IPS-18c (cell line): ENCODE measurements around the gene SH3GL1.
A peak's percentile ranks its signal among the peaks of the same experiment; 100 is the strongest.

ENCODE experiments used
- H3K4me3 ChIP-seq: 2 replicates; pipeline ENCODE4 v1.7.0; 2013; ENCODE audit warnings: low read depth, mild to moderate bottlenecking, low read length, moderate library complexity; ENCODE audit not compliant: insufficient read depth
- H3K9me3 ChIP-seq: one replicate; pipeline ENCODE4 v1.6.1; 2013; ENCODE audit warnings: mild to moderate bottlenecking, low read length, moderate library complexity; ENCODE audit not compliant: control insufficient read depth, insufficient read depth

Gene SH3GL1

GRCh38 chr19:4388337-4389063 is 11.8 kb downstream of the SH3GL1 start:
- no peak overlapping the region for H3K4me3 ChIP-seq
- H3K9me3 ChIP-seq: no peaks in the 10 kb centered on the region

GRCh38 chr19:4386041-4386782 is 14.1 kb downstream of the SH3GL1 start:
- Histone ChIP-seq H3K9me3 (no peaks in the 10 kb centered on the region), H3K4me3 (no peak overlapping the region)

- H3K9me3 ChIP-seq: no peaks in the 10 kb centered on the region
- no peak overlapping the region for H3K4me3 ChIP-seq
Observed at GRCh38 chr19:4385291-4386040, 14.9 kb downstream of the SH3GL1 start.

- no peaks in the 10 kb centered on the region for H3K9me3 ChIP-seq
- H3K4me3 ChIP-seq: no peak overlapping the region
Observed at GRCh38 chr19:4380254-4380727, 20.1 kb downstream of the SH3GL1 start.

- Histone ChIP-seq H3K9me3 (no peaks in the 10 kb centered on the region), H3K4me3 (no peak overlapping the region)
Observed at GRCh38 chr19:4379383-4380253, 20.7 kb downstream of the SH3GL1 start.

- Histone ChIP-seq H3K9me3 (no peaks in the 10 kb centered on the region), H3K4me3 (no peak overlapping the region)
Observed at GRCh38 chr19:4378886-4379285, 21.5 kb downstream of the SH3GL1 start.

GRCh38 chr19:4376991-4377781 is 23.2 kb downstream of the SH3GL1 start:
- Histone ChIP-seq H3K9me3 (no peaks in the 10 kb centered on the region), H3K4me3 (no peak overlapping the region)

- no peak overlapping the region for H3K4me3 ChIP-seq
- H3K9me3 ChIP-seq: no peaks in the 10 kb centered on the region
Observed at GRCh38 chr19:4376671-4376990, 23.7 kb downstream of the SH3GL1 start.

- no peaks in the 10 kb centered on the region for H3K9me3 ChIP-seq
- H3K4me3 ChIP-seq: 0 out of 2 replicates have a peak overlapping the region, but pooled peaks have one; percentile 10
Observed at GRCh38 chr19:4376028-4376670, 24.2 kb downstream of the SH3GL1 start.

GRCh38 chr19:4375164-4376027 is 25.0 kb downstream of the SH3GL1 start:
- H3K9me3 ChIP-seq: no peaks in the 10 kb centered on the region
- H3K4me3 ChIP-seq: peak overlapping the region; percentile 10; the same call in 1 of the 2 replicates

GRCh38 chr19:4374498-4375163 is 25.7 kb downstream of the SH3GL1 start:
- Histone ChIP-seq H3K9me3 (no peaks in the 10 kb centered on the region), H3K4me3 (no peak overlapping the region; the same call in 1 of the 2 replicates)

- Histone ChIP-seq H3K9me3 (no peaks in the 10 kb centered on the region), H3K4me3 (no peak overlapping the region)
Observed at GRCh38 chr19:4373601-4374497, 26.5 kb downstream of the SH3GL1 start.

- Histone ChIP-seq H3K4me3 (no peak overlapping the region), H3K9me3 (no peaks in the 10 kb centered on the region)
Observed at GRCh38 chr19:4373013-4373367, 27.4 kb downstream of the SH3GL1 start.
